A549 (cell line): ENCODE data around the gene RMND5A. TPM values are rescaled to one million over a fixed set of nuclear protein-coding genes. Genes with fewer than 3 reads are reported as not detected.

ENCODE experiments used
- ATAC-seq, 2 experiments: fragments of 200-7000 bp in 1 of 2; fragments of >200 bp in 1 of 2; cut with Nextera tagmentation in 1 of 2; cut with Tn5 transposase in 1 of 2; 3 replicates each; pipeline versions ENCODE4 v1.8.0 to v1.9.1; 2018 to 2020; ENCODE audit warnings: mild to moderate bottlenecking in 1 of 2, moderate library complexity in 1 of 2
- CTCF ChIA-PET: fragments of 300-600 bp; sonication (Branson Sonifier 250); formaldehyde crosslinking; extraction: SDS; loops from one replicate; lab custom pipeline; 2021; ENCODE audit warnings: antibody characterized with exemption, inconsistent platforms; lab: Yijun Ruan, JAX
- POLR2A ChIA-PET: fragments of 350-600 bp; formaldehyde crosslinking; extraction: SDS; loops from one replicate; lab custom pipeline; 2021; ENCODE audit warnings: antibody characterized with exemption, inconsistent platforms; lab: Yijun Ruan, JAX
- DNase-seq, 2 experiments: peaks; one replicate each; pipeline versions ENCODE4 v3.0.0 to v3.0.0-alpha.2; 2011 to 2016; ENCODE audit warnings: low read depth in 1 of 2, low spot score in 1 of 2
- FAIRE-seq: peaks from 2 replicates; lab custom pipeline; 2011; peaks lifted over from hg19 to GRCh38; lab: Jason Lieb, UNC
- H3K27ac ChIP-seq, 2 experiments: fragments of >200 bp; sonication (Bioruptor Twin); formaldehyde crosslinking; 3 replicates each; pipeline ENCODE4 v1.5.1; 2016 to 2017
- H3K4me1 ChIP-seq: fragments of >200 bp; sonication (Bioruptor Twin); formaldehyde crosslinking; 3 replicates; pipeline ENCODE4 v1.6.1; 2016
- H3K4me2 ChIP-seq: fragments of >200 bp; sonication (Bioruptor Twin); formaldehyde crosslinking; 3 replicates; pipeline ENCODE4 v1.6.1; 2016
- H3K4me3 ChIP-seq: fragments of >200 bp; sonication (Bioruptor Twin); formaldehyde crosslinking; 3 replicates; pipeline ENCODE4 v1.5.1; 2016
- H3K9me3 ChIP-seq: fragments of >200 bp; sonication (Bioruptor Twin); formaldehyde crosslinking; 3 replicates; pipeline ENCODE4 v1.6.1; 2016
- CBX2 ChIP-seq: fragments of 200-600 bp; sonication (generic); IDR thresholded peaks from 2 replicates; pipeline ENCODE4 v1.6.1; 2016; ENCODE audit warnings: low read depth, mild to moderate bottlenecking, borderline replicate concordance
- CTCF ChIP-seq: fragments of >200 bp; sonication (Bioruptor Twin); formaldehyde crosslinking; IDR thresholded peaks from 3 replicates; pipeline ENCODE4 v1.5.1; 2016
- E2F6 ChIP-seq: IDR thresholded peaks from 2 replicates; pipeline ENCODE4 v1.6.1; 2012; ENCODE audit warnings: low read depth, borderline replicate concordance
- EHF ChIP-seq: fragments of 250-450 bp; sonication (Bioruptor Pico); IDR thresholded peaks from 2 replicates; pipeline ENCODE4 v1.5.0; 2020; ENCODE audit warnings: mild to moderate bottlenecking
- ESRRA ChIP-seq: fragments of 150-350 bp; IDR thresholded peaks from 2 replicates; pipeline ENCODE4 v1.6.1; 2014; ENCODE audit warnings: mild to moderate bottlenecking, low read length, borderline replicate concordance
- FOSB ChIP-seq: fragments of 250-450 bp; sonication (Bioruptor Pico); IDR thresholded peaks from 2 replicates; pipeline ENCODE4 v1.5.0; 2020; ENCODE audit warnings: mild to moderate bottlenecking, moderate library complexity
- FOSL2 ChIP-seq, 2 experiments: fragments of 450-650 bp in 1 of 2; fragments of >200 bp in 1 of 2; sonication (Bioruptor Twin) in 1 of 2; formaldehyde crosslinking; IDR thresholded peaks; 2 replicates each; pipeline versions ENCODE4 v1.5.0 to v1.6.1; 2016 to 2020; ENCODE audit warnings: mild to moderate bottlenecking in 1 of 2, moderate library complexity in 1 of 2
- FOXS1 ChIP-seq: fragments of 250-450 bp; sonication (Bioruptor Pico); IDR thresholded peaks from 2 replicates; pipeline ENCODE4 v1.5.0; 2020; ENCODE audit warnings: mild to moderate bottlenecking, moderate library complexity
- HDAC2 ChIP-seq: fragments of 200-600 bp; sonication (generic); IDR thresholded peaks from 2 replicates; pipeline ENCODE4 v1.6.1; 2016
- KDM1A ChIP-seq: fragments of 200-600 bp; sonication (generic); IDR thresholded peaks from 2 replicates; pipeline ENCODE4 v1.6.1; 2016; ENCODE audit warnings: low read depth, mild to moderate bottlenecking
- KDM5A ChIP-seq: fragments of 200-600 bp; sonication (generic); IDR thresholded peaks from 2 replicates; pipeline ENCODE4 v1.6.1; 2016; ENCODE audit warnings: antibody characterized with exemption, mild to moderate bottlenecking
- MAFK ChIP-seq: fragments of 450-650 bp; IDR thresholded peaks from 2 replicates; pipeline ENCODE4 v1.6.1; 2014; ENCODE audit not compliant: partially characterized antibody
- MAX ChIP-seq: IDR thresholded peaks from 2 replicates; pipeline ENCODE4 v1.6.1; 2012
- MAZ ChIP-seq: fragments of 150-350 bp; IDR thresholded peaks from 2 replicates; pipeline ENCODE4 v1.6.1; 2014; ENCODE audit warnings: antibody characterized with exemption, low read depth, low read length, borderline replicate concordance
- MYC ChIP-seq: IDR thresholded peaks from 2 replicates; pipeline ENCODE4 v1.6.1; 2012; ENCODE audit warnings: mild to moderate bottlenecking, inconsistent platforms, low read length, improper control_type of control experiment, borderline replicate concordance
- NFE2L2 ChIP-seq: fragments of 150-350 bp; conservative IDR thresholded peaks from 2 replicates; pipeline ENCODE4 v1.6.1; 2014; ENCODE audit warnings: low read length
- NPAS2 ChIP-seq: fragments of 250-450 bp; sonication (Bioruptor Pico); IDR thresholded peaks from 2 replicates; pipeline ENCODE4 v1.8.0; 2022; ENCODE audit warnings: mild to moderate bottlenecking, moderate library complexity, borderline replicate concordance
- NR3C1 ChIP-seq: fragments of >200 bp; sonication (Bioruptor Twin); formaldehyde crosslinking; IDR thresholded peaks from 3 replicates; pipeline ENCODE4 v1.6.1; 2017
- POLR2A ChIP-seq: IDR thresholded peaks from 2 replicates; pipeline ENCODE4 v1.6.1; 2012; ENCODE audit warnings: mild to moderate bottlenecking, low read length
- RAD21 ChIP-seq, 2 experiments: fragments of >200 bp in 1 of 2; sonication (Bioruptor Twin) in 1 of 2; formaldehyde crosslinking in 1 of 2; IDR thresholded peaks in 1 of 2; conservative IDR thresholded peaks in 1 of 2; 2 replicates in 1 of 2; 3 replicates in 1 of 2; pipeline ENCODE4 v1.6.1; 2012 to 2018; ENCODE audit warnings: inconsistent platforms in 1 of 2
- RARB ChIP-seq: fragments of 250-450 bp; sonication (Bioruptor Pico); IDR thresholded peaks from 2 replicates; pipeline ENCODE4 v1.8.0; 2021; ENCODE audit warnings: mild to moderate bottlenecking, moderate library complexity
- SREBF2 ChIP-seq: fragments of 450-650 bp; IDR thresholded peaks from 2 replicates; pipeline ENCODE4 v1.6.1; 2014; ENCODE audit warnings: mild to moderate bottlenecking, moderate library complexity
- ZNF302 ChIP-seq: fragments of 250-450 bp; sonication (Bioruptor Pico); IDR thresholded peaks from 2 replicates; pipeline ENCODE4 v1.9.0; 2021; ENCODE audit warnings: inconsistent platforms, mild to moderate bottlenecking, moderate library complexity
- ZSCAN20 ChIP-seq: fragments of 250-450 bp; sonication (Bioruptor Pico); IDR thresholded peaks from 2 replicates; pipeline ENCODE4 v1.8.0; 2022; ENCODE audit warnings: mild to moderate bottlenecking, moderate library complexity
- WGBS: methylation state at CpG from one replicate; pipeline ENCODE4 v1.1.6; 2017; ENCODE audit errors: missing lambda C conversion rate; 5-methylcytosine and 5-hydroxymethylcytosine counted together
- polyA plus RNA-seq, 4 experiments: library from polyadenylated mRNA; depleted of rRNA in 3 of 4; stranded (reverse); fragments of >200 nt; fragmentation: RNase III in 1 of 4; extraction: RNeasy Plus Mini Kit Qiagen cat#74134 plus additional on column Dnase treatment in 1 of 4; gene quantifications; 2 replicates in 3 of 4; 3 replicates in 1 of 4; pipeline ENCODE4 v1.2.3, GENCODE V29; 2011 to 2017
- TF ChIP-seq, protein P1 (sequence below): fragments of >200 bp; sonication (Bioruptor Twin); formaldehyde crosslinking; IDR thresholded peaks from 3 replicates; pipeline ENCODE4 v1.6.1; 2016
- TF ChIP-seq, protein P2 (sequence below): fragments of >200 bp; sonication (Bioruptor Twin); formaldehyde crosslinking; IDR thresholded peaks from 2 replicates; pipeline ENCODE4 v1.6.1; 2016

RMND5A gene
- polyA plus RNA-seq, 2 of the 4 experiments (the other 2 are of a cell fraction): 10.5 to 28.0 TPM

DNA sequence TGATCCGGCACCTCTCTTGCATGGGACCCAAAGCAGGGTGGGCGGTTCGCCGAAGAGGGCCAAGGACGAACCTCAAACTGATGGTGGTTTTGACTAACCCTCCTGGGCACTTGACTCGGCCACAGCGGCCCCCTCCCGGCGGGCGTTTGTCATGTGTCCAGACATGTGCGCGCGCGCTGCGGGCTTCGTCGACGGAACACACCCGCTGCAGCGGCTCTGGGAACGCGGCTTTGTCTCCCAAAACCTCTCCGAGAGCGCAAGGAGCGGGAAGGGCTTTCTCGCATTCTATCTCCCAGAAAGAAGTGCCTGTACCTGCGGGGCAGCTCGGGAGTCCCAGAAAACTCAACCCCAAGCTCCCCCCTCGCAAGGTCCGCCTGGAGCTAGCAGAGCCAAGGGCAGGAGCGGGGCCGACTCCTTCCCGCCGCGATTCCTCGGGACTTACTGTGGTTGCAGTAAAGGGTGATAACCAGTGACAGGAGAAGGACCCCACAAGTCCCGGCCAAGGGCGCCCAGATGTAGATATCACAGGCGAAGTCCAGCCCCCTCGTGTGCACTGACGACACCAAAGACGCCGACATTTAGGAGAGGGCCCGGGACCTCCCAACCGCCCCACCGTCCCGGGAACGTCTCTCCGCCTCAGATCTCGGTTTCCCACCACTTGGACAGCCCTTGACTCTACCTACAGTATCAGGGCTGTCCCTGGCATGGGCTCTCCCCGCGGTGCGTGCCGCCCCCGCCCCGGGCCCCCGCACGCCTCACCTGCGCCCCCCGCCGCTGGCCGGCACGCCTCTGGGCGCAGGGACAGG, 69.0 kb downstream of the RMND5A start (continued):
- TF ChIP-seq MAX (peak; percentile 60; the same call in 1 of the 2 replicates), FOXS1 (CRISPR knock-in tag) (no peak), RAD21 (conservative IDR thresholded peaks at IDR 0.05 in 1 of 2, IDR thresholded peaks at IDR 0.05 in 1 of 2) (no peak), CBX2 (no peak)

GRCh38 chr2:86789687-86790133, 69.6 kb downstream of the RMND5A start:
- H3K4me1 ChIP-seq: peaks cover 19% of the 10 kb centered on the region; the same call in 2 of the 3 replicates
- no peak for TF ChIP-seq RARB
- no peak for TF ChIP-seq NFE2L2
- no peak for TF ChIP-seq NPAS2 (CRISPR knock-in tag)
- TF ChIP-seq SREBF2: no peak
- no peak for TF ChIP-seq KDM1A
- no peak for TF ChIP-seq CBX2
- TF ChIP-seq, protein P1, sequence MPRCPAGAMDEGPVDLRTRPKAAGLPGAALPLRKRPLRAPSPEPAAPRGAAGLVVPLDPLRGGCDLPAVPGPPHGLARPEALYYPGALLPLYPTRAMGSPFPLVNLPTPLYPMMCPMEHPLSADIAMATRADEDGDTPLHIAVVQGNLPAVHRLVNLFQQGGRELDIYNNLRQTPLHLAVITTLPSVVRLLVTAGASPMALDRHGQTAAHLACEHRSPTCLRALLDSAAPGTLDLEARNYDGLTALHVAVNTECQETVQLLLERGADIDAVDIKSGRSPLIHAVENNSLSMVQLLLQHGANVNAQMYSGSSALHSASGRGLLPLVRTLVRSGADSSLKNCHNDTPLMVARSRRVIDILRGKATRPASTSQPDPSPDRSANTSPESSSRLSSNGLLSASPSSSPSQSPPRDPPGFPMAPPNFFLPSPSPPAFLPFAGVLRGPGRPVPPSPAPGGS: no peak
- TF ChIP-seq MAZ: no peak
- TF ChIP-seq FOSL2 (IDR thresholded peaks at IDR 0.05): no peak
- no peak for TF ChIP-seq FOSL2 (CRISPR knock-in tag; IDR thresholded peaks at IDR 0.05)
- TF ChIP-seq FOSB (CRISPR knock-in tag): no peak
- TF ChIP-seq RAD21 (conservative IDR thresholded peaks at IDR 0.05 in 1 of 2, IDR thresholded peaks at IDR 0.05 in 1 of 2): no peak
- no peak for TF ChIP-seq CTCF
- TF ChIP-seq NR3C1: no peak
- no peak for TF ChIP-seq ZNF302 (CRISPR knock-in tag)
- TF ChIP-seq E2F6: no peak
- TF ChIP-seq, all 56 proteins: peak for 0
- ATAC-seq (no peak), DNase-seq (no peak), FAIRE-seq (no peak)
- no peaks in the 10 kb centered on the region for H3K9me3 ChIP-seq
- H3K4me3 ChIP-seq: peak overlapping the region; percentile 31; the same call in 2 of the 3 replicates
- no peak overlapping the region for H3K27ac ChIP-seq
- POLR2A ChIA-PET: no interaction called here
- peak overlapping the region; percentile 80 for H3K4me2 ChIP-seq
- 41% methylated on average over 39 of the region's 40 CpGs for WGBS
- CTCF ChIA-PET: interaction anchor here (1.0 kb wide), 1 partner anchor 12 kb away, joined by 3 read pairs; no protein-coding TSS in a partner anchor

GRCh38 chr2:86790134-86790675, 70.1 kb downstream of the RMND5A start:
- TF ChIP-seq MYC (no peak), KDM5A (no peak), ZSCAN20 (CRISPR knock-in tag) (no peak), FOSB (CRISPR knock-in tag) (no peak), ESRRA (no peak), RARB (no peak), EHF (CRISPR knock-in tag) (no peak), HDAC2 (no peak), MAFK (no peak), POLR2A (no peak)
- TF ChIP-seq, protein P2, sequence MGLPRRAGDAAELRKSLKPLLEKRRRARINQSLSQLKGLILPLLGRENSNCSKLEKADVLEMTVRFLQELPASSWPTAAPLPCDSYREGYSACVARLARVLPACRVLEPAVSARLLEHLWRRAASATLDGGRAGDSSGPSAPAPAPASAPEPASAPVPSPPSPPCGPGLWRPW: no peak
- ChIA-PET POLR2A (no interaction called here), CTCF (interaction anchor here (2.4 kb wide), 1 partner anchor 18 kb away, joined by 13 read pairs; no protein-coding TSS in a partner anchor)
- Histone ChIP-seq H3K9me3 (no peaks in the 10 kb centered on the region), H3K4me3 (peak overlapping the region; percentile 31), H3K27ac (no peak overlapping the region), H3K4me1 (peaks cover 19% of the 10 kb centered on the region; the same call in 2 of the 3 replicates), H3K4me2 (peak overlapping the region; percentile 80)
- ATAC-seq (peak in 1 of 2 experiments; percentile 57; a peak in 4 of 6 replicates), FAIRE-seq (no peak), DNase-seq (peak in 1 of 2 experiments; percentile 7)
- 31% methylated on average over 35 of the region's 40 CpGs for WGBS
